ENCODE results near the gene LYSMD4. TPM values are rescaled to one million over a fixed set of nuclear protein-coding genes. Genes with fewer than 3 reads are reported as not detected.

LYSMD4 gene
- total and polyA plus RNA-seq, 2 of the 13 experiments (the other 11 are each of a cell fraction or from before 2014, with no cell fraction given), result 7.4 to 8.5 TPM

GRCh38 chr15:99755692-99756409, 22.6 kb upstream of the LYSMD4 start (continued):
- TF ChIP-seq, protein P1, sequence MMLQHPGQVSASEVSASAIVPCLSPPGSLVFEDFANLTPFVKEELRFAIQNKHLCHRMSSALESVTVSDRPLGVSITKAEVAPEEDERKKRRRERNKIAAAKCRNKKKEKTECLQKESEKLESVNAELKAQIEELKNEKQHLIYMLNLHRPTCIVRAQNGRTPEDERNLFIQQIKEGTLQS (CRISPR knock-in tag; IDR thresholded peaks at IDR 0.05), result no peak
- TF ChIP-seq MBNL3 (CRISPR knock-in tag; conservative IDR thresholded peaks at IDR 0.05), result no peak
- peak; percentile 61 for TF ChIP-seq MAX (IDR thresholded peaks at IDR 0.05)
- peak; percentile 54 for TF ChIP-seq GATAD2A (CRISPR knock-in tag; IDR thresholded peaks at IDR 0.05)
- TF ChIP-seq RCOR2 (CRISPR knock-in tag; IDR thresholded peaks at IDR 0.05), result 0 out of 2 replicates have a peak, but pooled peaks have one; percentile 26
- no peak for TF ChIP-seq ASH2L (IDR thresholded peaks at IDR 0.05; ENCODE audit: insufficient read length, low read depth, low read length)
- TF ChIP-seq PAX8 (CRISPR knock-in tag; IDR thresholded peaks at IDR 0.05; ENCODE audit: borderline replicate concordance), result no peak
- TF ChIP-seq ISX (CRISPR knock-in tag; conservative IDR thresholded peaks at IDR 0.05), result no peak
- TF ChIP-seq CREM (IDR thresholded peaks at IDR 0.05), result no peak
- no peak for TF ChIP-seq CREM (CRISPR knock-in tag; IDR thresholded peaks at IDR 0.05)
- TF ChIP-seq ZFP36L2 (CRISPR knock-in tag; IDR thresholded peaks at IDR 0.05), result no peak
- TF ChIP-seq, protein P2, sequence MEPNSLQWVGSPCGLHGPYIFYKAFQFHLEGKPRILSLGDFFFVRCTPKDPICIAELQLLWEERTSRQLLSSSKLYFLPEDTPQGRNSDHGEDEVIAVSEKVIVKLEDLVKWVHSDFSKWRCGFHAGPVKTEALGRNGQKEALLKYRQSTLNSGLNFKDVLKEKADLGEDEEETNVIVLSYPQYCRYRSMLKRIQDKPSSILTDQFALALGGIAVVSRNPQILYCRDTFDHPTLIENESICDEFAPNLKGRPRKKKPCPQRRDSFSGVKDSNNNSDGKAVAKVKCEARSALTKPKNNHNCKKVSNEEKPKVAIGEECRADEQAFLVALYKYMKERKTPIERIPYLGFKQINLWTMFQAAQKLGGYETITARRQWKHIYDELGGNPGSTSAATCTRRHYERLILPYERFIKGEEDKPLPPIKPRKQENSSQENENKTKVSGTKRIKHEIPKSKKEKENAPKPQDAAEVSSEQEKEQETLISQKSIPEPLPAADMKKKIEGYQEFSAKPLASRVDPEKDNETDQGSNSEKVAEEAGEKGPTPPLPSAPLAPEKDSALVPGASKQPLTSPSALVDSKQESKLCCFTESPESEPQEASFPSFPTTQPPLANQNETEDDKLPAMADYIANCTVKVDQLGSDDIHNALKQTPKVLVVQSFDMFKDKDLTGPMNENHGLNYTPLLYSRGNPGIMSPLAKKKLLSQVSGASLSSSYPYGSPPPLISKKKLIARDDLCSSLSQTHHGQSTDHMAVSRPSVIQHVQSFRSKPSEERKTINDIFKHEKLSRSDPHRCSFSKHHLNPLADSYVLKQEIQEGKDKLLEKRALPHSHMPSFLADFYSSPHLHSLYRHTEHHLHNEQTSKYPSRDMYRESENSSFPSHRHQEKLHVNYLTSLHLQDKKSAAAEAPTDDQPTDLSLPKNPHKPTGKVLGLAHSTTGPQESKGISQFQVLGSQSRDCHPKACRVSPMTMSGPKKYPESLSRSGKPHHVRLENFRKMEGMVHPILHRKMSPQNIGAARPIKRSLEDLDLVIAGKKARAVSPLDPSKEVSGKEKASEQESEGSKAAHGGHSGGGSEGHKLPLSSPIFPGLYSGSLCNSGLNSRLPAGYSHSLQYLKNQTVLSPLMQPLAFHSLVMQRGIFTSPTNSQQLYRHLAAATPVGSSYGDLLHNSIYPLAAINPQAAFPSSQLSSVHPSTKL (CRISPR knock-in tag; IDR thresholded peaks at IDR 0.05), result peak; percentile 40
- no peak for TF ChIP-seq SP2 (CRISPR knock-in tag; IDR thresholded peaks at IDR 0.05)
- no peak for TF ChIP-seq FLYWCH1 (CRISPR knock-in tag; IDR thresholded peaks at IDR 0.05)
- TF ChIP-seq TAF1 (CRISPR knock-in tag; IDR thresholded peaks at IDR 0.05), result no peak
- TF ChIP-seq TOPORS (CRISPR knock-in tag; IDR thresholded peaks at IDR 0.05), result no peak
- TF ChIP-seq PTBP1 (IDR thresholded peaks at IDR 0.05; ENCODE audit: low read depth, low read length, poor library complexity, severe bottlenecking), result no peak
- no peak for TF ChIP-seq CAMTA2 (CRISPR knock-in tag; IDR thresholded peaks at IDR 0.05; ENCODE audit: borderline replicate concordance)
- peak; percentile 59; the same call in 1 of the 2 replicates for TF ChIP-seq ZNF687 (CRISPR knock-in tag; IDR thresholded peaks at IDR 0.05)
- TF ChIP-seq ZNF317 (CRISPR knock-in tag; IDR thresholded peaks at IDR 0.05), result no peak
- TF ChIP-seq ZNF282 (IDR thresholded peaks at IDR 0.05; ENCODE audit: partially characterized antibody), result no peak

Measured in HepG2 (cell line).